ENCODE results near the gene CDKN1C.

The CDKN1C gene

GRCh38 chr11:2838676-2839294, 46.8 kb downstream of the CDKN1C start:
- FAIRE-seq = no peak
- no peak for DNase-seq (ENCODE audit: insufficient read length, low spot score)
- no peak for TF ChIP-seq POLR2A (IDR thresholded peaks at IDR 0.05; ENCODE audit: low read depth, low read length)

DNA sequence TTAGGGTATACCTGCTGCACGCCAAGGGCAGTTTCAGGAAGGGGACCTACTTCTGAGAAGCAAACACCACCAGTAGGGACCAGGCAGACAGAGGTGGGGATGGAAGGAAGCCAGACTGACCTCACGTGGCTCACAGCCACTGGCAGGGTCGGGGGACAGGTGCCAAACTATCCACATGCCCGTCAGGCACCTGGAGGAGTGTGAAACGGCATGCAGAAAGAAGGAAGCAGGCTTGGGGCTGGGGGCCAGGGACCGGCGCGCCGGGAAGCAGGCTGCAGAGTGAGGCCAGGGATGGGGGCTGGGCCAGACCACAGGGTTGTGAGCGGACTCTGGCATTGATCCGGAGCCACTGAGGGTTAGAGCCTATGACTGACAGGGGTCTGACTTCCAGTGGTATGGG, 47.5 kb downstream of the CDKN1C start:
- FAIRE-seq (no peak), DNase-seq (ENCODE audit: insufficient read length, low spot score) (no peak)
- no peak for TF ChIP-seq POLR2A (IDR thresholded peaks at IDR 0.05; ENCODE audit: low read depth, low read length)

- DNase-seq (ENCODE audit: insufficient read length, low spot score) (no peak), FAIRE-seq (no peak)
- no peak for TF ChIP-seq POLR2A (IDR thresholded peaks at IDR 0.05; ENCODE audit: low read depth, low read length)
These were observed 47.9 kb downstream of the CDKN1C start for GRCh38 chr11:2837651-2838050.

DNA sequence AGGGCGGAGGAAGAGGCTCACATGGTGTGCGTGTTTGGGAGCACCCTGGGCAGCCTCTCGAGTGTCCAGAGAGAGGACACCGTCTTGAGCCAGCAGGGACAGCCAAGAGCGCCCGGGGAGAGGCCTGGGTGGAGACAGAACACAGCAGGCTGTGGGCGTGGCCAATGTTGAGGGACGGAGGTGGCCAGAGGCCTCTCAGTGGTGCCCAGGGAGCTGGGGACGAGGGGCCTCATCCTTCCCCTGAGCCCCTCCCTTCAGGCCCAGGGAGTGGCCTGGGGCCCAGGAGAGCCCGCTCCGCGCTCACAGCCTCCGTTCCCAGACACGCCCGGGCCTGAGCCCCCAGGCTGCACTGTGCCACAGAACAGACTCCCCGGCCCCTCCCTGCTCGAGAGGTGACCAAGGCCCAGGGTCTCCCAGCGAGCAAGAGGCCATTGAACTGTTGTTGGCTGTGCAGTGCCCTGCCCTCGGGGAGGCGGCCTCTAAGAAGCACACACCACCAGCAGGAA, 48.4 kb downstream of the CDKN1C start:
- FAIRE-seq (no peak), DNase-seq (ENCODE audit: insufficient read length, low spot score) (peak; percentile 81)
- TF ChIP-seq POLR2A (IDR thresholded peaks at IDR 0.05; ENCODE audit: low read depth, low read length) = no peak

DNA sequence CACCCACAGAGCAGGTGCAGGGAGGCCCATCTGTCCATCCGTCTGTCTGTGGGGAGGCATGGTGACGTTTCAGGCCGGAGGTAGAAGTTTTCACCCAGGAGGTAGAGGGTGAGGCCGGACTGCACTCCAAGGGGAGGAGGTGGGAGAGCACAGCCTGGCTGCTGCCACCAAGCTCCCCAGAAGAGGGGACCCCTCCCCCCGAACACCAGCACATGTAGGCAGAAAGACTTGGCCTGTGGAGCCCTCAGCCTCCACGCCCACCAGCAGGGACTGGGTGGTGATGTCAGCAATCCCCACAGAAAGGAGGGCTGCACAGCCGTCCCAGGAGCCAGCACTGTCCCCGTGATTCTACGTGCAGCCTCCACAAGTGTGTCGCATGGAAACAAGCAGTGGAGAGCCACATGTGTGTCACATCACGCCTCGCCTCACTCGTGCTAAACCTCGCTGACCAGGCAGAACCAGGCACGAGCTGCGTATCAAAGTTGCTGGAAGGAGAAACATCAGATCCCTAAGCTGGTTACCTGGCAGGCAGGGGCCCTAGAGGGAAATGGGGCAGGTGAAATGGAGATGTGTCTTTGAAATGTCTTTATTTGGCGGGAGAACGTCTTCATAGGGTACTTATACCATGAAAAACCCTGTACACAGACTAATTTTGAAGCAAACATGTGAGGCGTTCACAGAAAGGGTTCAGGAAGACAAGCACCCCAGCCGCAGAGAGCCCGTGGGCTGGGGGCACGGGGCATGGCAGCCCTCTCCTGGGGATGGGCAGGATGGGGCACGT, 49.1 kb downstream of the CDKN1C start:
- no peak for DNase-seq (ENCODE audit: insufficient read length, low spot score)
- FAIRE-seq = no peak
- no peak for TF ChIP-seq POLR2A (IDR thresholded peaks at IDR 0.05; ENCODE audit: low read depth, low read length)

GRCh38 chr11:2835751-2836150, 49.8 kb downstream of the CDKN1C start:
- TF ChIP-seq POLR2A (IDR thresholded peaks at IDR 0.05; ENCODE audit: low read depth, low read length) = no peak
- no peak for DNase-seq (ENCODE audit: insufficient read length, low spot score)
- no peak for FAIRE-seq

DNA sequence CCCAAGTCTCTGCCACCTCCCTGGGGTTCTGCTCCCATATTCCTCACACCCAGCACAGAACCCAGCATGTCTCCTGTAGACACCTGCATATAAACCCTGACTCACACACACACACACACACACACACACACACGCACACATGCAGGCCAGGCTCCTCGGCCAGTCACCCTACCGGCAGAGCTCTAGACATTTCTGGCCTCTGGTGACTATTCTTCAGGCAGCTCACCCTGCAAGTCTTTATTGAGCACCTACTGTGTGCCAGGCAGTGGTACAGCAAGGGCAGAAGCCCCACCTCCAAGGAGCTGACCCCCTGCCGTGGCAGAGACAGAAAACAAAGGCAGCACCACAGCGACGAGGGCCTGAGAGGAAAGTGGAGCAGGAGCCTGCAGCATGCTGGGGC, 50.3 kb downstream of the CDKN1C start:
- no peak for TF ChIP-seq POLR2A (IDR thresholded peaks at IDR 0.05; ENCODE audit: low read depth, low read length)
- DNase-seq (ENCODE audit: insufficient read length, low spot score) (peak; percentile 72), FAIRE-seq (no peak)

GRCh38 chr11:2834503-2835273, 50.9 kb downstream of the CDKN1C start:
- no peak for FAIRE-seq
- DNase-seq (ENCODE audit: insufficient read length, low spot score) = no peak
- TF ChIP-seq POLR2A (IDR thresholded peaks at IDR 0.05; ENCODE audit: low read depth, low read length) = no peak

GRCh38 chr11:2833716-2834502, 51.7 kb downstream of the CDKN1C start:
- FAIRE-seq = no peak
- no peak for DNase-seq (ENCODE audit: insufficient read length, low spot score)
- TF ChIP-seq POLR2A (IDR thresholded peaks at IDR 0.05; ENCODE audit: low read depth, low read length) = no peak

Measured in H54 (cell line).